Measurements from ENCODE around the gene DHRSX.

DNA sequence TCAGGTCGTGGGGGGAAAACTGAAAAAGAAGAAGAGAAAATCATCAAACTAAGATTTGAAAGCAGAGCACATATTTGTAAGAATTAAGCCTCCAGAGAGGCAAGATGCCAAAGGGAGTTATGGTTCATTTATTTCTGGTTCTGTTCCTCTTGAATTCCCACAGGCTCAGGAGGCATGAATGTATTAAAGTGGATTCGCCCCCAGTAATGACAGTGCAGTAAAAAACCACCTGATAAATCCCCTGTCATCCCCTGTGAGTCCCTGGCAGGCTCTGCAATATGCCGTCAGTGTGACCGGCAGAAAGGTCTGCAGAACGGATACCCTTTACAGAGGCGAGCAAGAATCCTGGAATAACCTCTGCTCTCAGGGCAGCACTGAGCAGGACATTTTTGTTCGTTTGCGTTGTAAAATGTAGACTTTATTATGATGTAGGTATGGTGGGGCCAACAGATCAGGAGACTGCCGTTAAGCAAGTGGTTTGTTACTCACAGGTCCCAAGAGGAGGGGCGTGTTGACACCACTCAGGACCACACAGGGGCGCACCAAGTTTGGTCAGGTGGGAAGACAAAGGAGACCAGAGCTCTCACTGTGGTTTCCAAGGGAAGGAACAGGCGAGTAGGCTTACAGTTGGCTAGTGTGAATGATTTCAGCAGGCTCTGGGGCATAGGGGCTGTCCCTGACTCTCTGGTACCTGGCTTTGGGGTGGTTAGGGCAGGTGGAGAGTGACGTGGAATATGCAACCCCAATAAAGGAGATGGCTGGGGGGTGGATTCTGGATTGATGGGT, 75.3 kb downstream of the DHRSX start:
- TF ChIP-seq, protein P1, sequence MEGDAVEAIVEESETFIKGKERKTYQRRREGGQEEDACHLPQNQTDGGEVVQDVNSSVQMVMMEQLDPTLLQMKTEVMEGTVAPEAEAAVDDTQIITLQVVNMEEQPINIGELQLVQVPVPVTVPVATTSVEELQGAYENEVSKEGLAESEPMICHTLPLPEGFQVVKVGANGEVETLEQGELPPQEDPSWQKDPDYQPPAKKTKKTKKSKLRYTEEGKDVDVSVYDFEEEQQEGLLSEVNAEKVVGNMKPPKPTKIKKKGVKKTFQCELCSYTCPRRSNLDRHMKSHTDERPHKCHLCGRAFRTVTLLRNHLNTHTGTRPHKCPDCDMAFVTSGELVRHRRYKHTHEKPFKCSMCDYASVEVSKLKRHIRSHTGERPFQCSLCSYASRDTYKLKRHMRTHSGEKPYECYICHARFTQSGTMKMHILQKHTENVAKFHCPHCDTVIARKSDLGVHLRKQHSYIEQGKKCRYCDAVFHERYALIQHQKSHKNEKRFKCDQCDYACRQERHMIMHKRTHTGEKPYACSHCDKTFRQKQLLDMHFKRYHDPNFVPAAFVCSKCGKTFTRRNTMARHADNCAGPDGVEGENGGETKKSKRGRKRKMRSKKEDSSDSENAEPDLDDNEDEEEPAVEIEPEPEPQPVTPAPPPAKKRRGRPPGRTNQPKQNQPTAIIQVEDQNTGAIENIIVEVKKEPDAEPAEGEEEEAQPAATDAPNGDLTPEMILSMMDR (IDR thresholded peaks at IDR 0.05), result no peak
- no peak for TF ChIP-seq POLR2A (IDR thresholded peaks at IDR 0.05)
